Trophoblast cell (in vitro differentiated cells and primary cell): Measurements from ENCODE around the gene C20orf173.

Experiments
- DNase-seq, 2 donors: peaks; one replicate each; pipeline ENCODE4 v3.0.0-alpha.2; 2016
- H2AFZ ChIP-seq: 2 replicates; pipeline ENCODE4 v1.6.1; 2013; ENCODE audit warnings: low read length, moderate library complexity, mild to moderate bottlenecking; ENCODE audit not compliant: insufficient read depth, poor library complexity
- H2AK5ac ChIP-seq: 2 replicates; pipeline ENCODE4 v1.6.1; 2013; ENCODE audit warnings: mild to moderate bottlenecking, low read length
- H2BK120ac ChIP-seq: 2 replicates; pipeline ENCODE4 v1.6.1; 2013; ENCODE audit warnings: low read length, mild to moderate bottlenecking, moderate library complexity; ENCODE audit not compliant: insufficient read depth, poor library complexity
- H2BK12ac ChIP-seq: 2 replicates; pipeline ENCODE4 v1.6.1; 2013; ENCODE audit warnings: mild to moderate bottlenecking, low read length, moderate library complexity
- H2BK5ac ChIP-seq: 2 replicates; pipeline ENCODE4 v1.6.1; 2013; ENCODE audit warnings: low read length, low read depth, moderate library complexity, mild to moderate bottlenecking; ENCODE audit not compliant: poor library complexity
- H3K14ac ChIP-seq: 2 replicates; pipeline ENCODE4 v1.6.1; 2013; ENCODE audit warnings: mild to moderate bottlenecking, low read length
- H3K18ac ChIP-seq: 2 replicates; pipeline ENCODE4 v1.6.1; 2013; ENCODE audit warnings: mild to moderate bottlenecking, low read length
- H3K23ac ChIP-seq: 2 replicates; pipeline ENCODE4 v1.6.1; 2013; ENCODE audit warnings: low read length
- H3K27ac ChIP-seq: 2 replicates; pipeline ENCODE4 v1.5.1; 2013; ENCODE audit warnings: low read depth, mild to moderate bottlenecking, inconsistent platforms, low read length, moderate library complexity
- H3K27me3 ChIP-seq: 2 replicates; pipeline ENCODE4 v1.6.1; 2013; ENCODE audit warnings: inconsistent platforms, mild to moderate bottlenecking, low read length, moderate library complexity; ENCODE audit not compliant: insufficient read depth
- H3K36me3 ChIP-seq, 2 experiments: 1 replicate in 1 of 2; 2 replicates in 1 of 2; pipeline ENCODE4 v1.6.1; 2013; ENCODE audit warnings: low read length in 2 of 2, mild to moderate bottlenecking in 2 of 2, moderate library complexity in 1 of 2; ENCODE audit not compliant: insufficient read depth in 2 of 2, control insufficient read depth in 1 of 2
- H3K4ac ChIP-seq: 2 replicates; pipeline ENCODE4 v1.6.1; 2013; ENCODE audit warnings: low read depth, mild to moderate bottlenecking, low read length, moderate library complexity
- H3K4me1 ChIP-seq, 2 experiments: 1 replicate in 1 of 2; 2 replicates in 1 of 2; pipeline ENCODE4 v1.6.1; 2013; ENCODE audit warnings: low read length in 2 of 2, mild to moderate bottlenecking in 2 of 2, moderate library complexity in 1 of 2; ENCODE audit not compliant: insufficient read depth in 2 of 2, control insufficient read depth in 1 of 2
- H3K4me2 ChIP-seq: 2 replicates; pipeline ENCODE4 v1.6.1; 2013; ENCODE audit warnings: inconsistent platforms, mild to moderate bottlenecking, low read length, moderate library complexity
- H3K4me3 ChIP-seq: 2 replicates; pipeline ENCODE4 v1.5.1; 2013; ENCODE audit warnings: mild to moderate bottlenecking, low read depth, low read length, inconsistent platforms
- H3K79me1 ChIP-seq: one replicate; pipeline ENCODE4 v1.6.1; 2013; ENCODE audit warnings: low read length
- H3K79me2 ChIP-seq: 2 replicates; pipeline ENCODE4 v1.6.1; 2013; ENCODE audit warnings: low read length, mild to moderate bottlenecking; ENCODE audit not compliant: control insufficient read depth, insufficient read depth, poor library complexity
- H3K9ac ChIP-seq: 2 replicates; pipeline ENCODE4 v1.6.1; 2013; ENCODE audit warnings: mild to moderate bottlenecking, low read length
- H3K9me3 ChIP-seq: 2 replicates; pipeline ENCODE4 v1.6.1; 2013; ENCODE audit warnings: low read depth, mild to moderate bottlenecking, control low read depth, inconsistent platforms, low read length; ENCODE audit not compliant: insufficient read depth
- H4K12ac ChIP-seq: 2 replicates; pipeline ENCODE4 v1.6.1; 2013; ENCODE audit warnings: low read depth, mild to moderate bottlenecking, low read length, moderate library complexity
- H4K8ac ChIP-seq: 2 replicates; pipeline ENCODE4 v1.6.1; 2013; ENCODE audit warnings: low read depth, mild to moderate bottlenecking, low read length, moderate library complexity
- H4K91ac ChIP-seq: one replicate; pipeline ENCODE4 v1.6.1; 2013; ENCODE audit warnings: low read depth, mild to moderate bottlenecking, low read length, moderate library complexity
- WGBS: extraction: QIAGEN DNeasy Blood & Tissue Kit; methylation state at CpG from one replicate; pipeline ENCODE4 v1.1.7; 2013; ENCODE audit warnings: missing lambda C conversion rate; ENCODE audit not compliant: insufficient read length, insufficient coverage; ENCODE audit errors: extremely low coverage; 5-methylcytosine and 5-hydroxymethylcytosine counted together

C20orf173 gene

DNA sequence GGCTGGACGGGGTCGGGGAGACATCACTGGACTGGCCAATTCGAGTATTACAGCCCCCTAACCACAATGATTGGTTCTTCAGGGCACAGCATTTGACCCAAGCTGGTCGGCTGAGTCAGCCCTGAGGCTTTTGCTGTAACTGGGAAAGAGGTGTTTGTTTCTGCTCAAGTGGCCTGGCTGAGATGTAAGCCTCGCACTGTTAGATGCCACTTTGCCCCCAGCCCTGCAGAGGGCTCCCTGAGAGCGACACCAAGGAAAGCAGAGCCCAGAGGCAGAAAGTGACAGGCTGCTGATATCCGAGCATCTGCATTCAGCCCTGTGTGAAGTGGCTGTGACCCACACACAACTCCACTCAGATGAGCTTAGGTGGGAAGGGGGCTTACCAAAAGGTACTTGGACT is 31.8 kb upstream of the C20orf173 start:
- no peak overlapping the region for H3K4me3 ChIP-seq
- WGBS: no CpG with 5 or more reads among the region's 7 CpGs
- H3K79me1 ChIP-seq: no peaks in the 10 kb centered on the region
- no peak overlapping the region for H3K18ac ChIP-seq
- H3K4me1 ChIP-seq: peaks cover 17 to 20% of the 10 kb centered on the region in 2 experiments
- H2BK12ac ChIP-seq: no peak overlapping the region
- H3K36me3 ChIP-seq: peaks cover 29 to 30% of the 10 kb centered on the region in 2 experiments
- no peak overlapping the region for H2BK120ac ChIP-seq
- no peak overlapping the region for H3K23ac ChIP-seq
- no peaks in the 10 kb centered on the region for H3K79me2 ChIP-seq
- no peak overlapping the region for H2BK5ac ChIP-seq
- no peak overlapping the region for H3K9ac ChIP-seq
- no peak overlapping the region for H4K8ac ChIP-seq
- no peaks in the 10 kb centered on the region for H3K27me3 ChIP-seq
- peak; percentile 32 to 36 for DNase-seq
- H2AK5ac ChIP-seq: no peak overlapping the region
- H2AFZ ChIP-seq: no peak overlapping the region
- no peak overlapping the region for H3K4ac ChIP-seq
- no peak overlapping the region for H3K4me2 ChIP-seq
- no peak overlapping the region for H4K12ac ChIP-seq
- no peak overlapping the region for H3K14ac ChIP-seq
- no peak overlapping the region for H4K91ac ChIP-seq
- no peak overlapping the region for H3K27ac ChIP-seq
- H3K9me3 ChIP-seq: peaks cover 3% of the 10 kb centered on the region

DNA sequence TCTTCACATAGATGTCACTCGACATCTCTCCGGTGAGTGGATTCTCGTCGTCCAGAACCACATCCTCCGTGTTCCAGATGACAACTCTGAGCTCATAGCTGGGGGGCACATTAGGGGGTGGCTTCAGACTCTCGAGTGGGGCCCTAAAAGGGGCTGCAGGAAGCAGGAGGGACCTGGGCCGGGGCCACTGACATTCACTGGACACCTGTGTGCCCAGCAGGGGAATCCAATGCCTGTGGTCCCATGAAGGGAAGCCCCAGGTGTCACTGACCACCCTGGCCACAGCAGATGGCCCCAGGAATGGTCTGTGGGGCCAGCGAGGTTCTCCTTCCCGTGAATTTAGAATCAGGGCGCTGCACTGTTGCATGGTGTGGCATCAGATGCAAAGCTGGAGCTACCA is 31.1 kb upstream of the C20orf173 start:
- Histone ChIP-seq H3K27me3 (no peaks in the 10 kb centered on the region), H4K8ac (no peak overlapping the region), H2BK120ac (no peak overlapping the region), H2AK5ac (peak overlapping the region; percentile 20), H2BK5ac (no peak overlapping the region), H4K91ac (peak overlapping the region; percentile 33), H3K4me3 (no peak overlapping the region), H3K79me1 (no peaks in the 10 kb centered on the region), H3K23ac (no peak overlapping the region), H3K18ac (no peak overlapping the region), H3K4me2 (peak overlapping the region; percentile 33), H3K79me2 (no peaks in the 10 kb centered on the region), H3K9ac (no peak overlapping the region), H3K4ac (no peak overlapping the region), H3K14ac (no peak overlapping the region), H2BK12ac (peak overlapping the region; percentile 47), H2AFZ (no peak overlapping the region), H4K12ac (no peak overlapping the region), H3K36me3 (peaks cover 36 to 37% of the 10 kb centered on the region in 2 experiments), H3K9me3 (peaks cover 3% of the 10 kb centered on the region), H3K4me1 (peaks cover 17 to 20% of the 10 kb centered on the region in 2 experiments), H3K27ac (peak overlapping the region; percentile 8)
- no peak for DNase-seq
- no CpG with 5 or more reads among the region's 10 CpGs for WGBS

DNA sequence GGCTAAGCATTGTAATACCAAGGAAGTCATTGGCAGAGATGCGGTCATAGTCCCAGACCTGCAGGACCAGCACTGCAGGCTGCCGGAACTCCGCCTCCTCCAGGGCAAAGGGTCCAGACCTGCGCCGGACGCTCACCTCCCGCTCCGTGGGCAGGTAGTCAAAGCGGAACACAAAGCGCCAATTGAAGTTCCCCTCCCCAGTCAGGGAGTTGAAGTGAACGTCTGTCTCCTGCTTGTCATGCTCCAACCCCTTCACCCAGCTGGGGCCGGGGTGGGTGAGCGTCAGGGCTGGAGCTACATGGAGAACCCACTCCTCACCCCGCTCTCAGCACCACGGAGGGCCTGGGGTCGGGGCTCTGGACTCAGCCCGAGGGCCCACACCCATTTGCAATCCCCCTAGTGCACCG is 30.7 kb upstream of the C20orf173 start:
- Histone ChIP-seq H4K91ac (peak overlapping the region; percentile 33), H2BK12ac (peak overlapping the region; percentile 6), H3K4me1 (peaks cover 17 to 20% of the 10 kb centered on the region in 2 experiments), H3K14ac (no peak overlapping the region), H3K23ac (no peak overlapping the region), H2BK5ac (no peak overlapping the region), H3K4ac (no peak overlapping the region), H3K9me3 (peaks cover 3% of the 10 kb centered on the region), H3K9ac (no peak overlapping the region), H3K36me3 (peaks cover 40 to 42% of the 10 kb centered on the region in 2 experiments), H3K79me2 (no peaks in the 10 kb centered on the region), H4K8ac (no peak overlapping the region), H3K27ac (peak overlapping the region; percentile 8), H3K4me3 (no peak overlapping the region), H4K12ac (no peak overlapping the region), H2AFZ (no peak overlapping the region), H2AK5ac (peak overlapping the region; percentile 20), H3K18ac (no peak overlapping the region), H3K79me1 (no peaks in the 10 kb centered on the region), H2BK120ac (peak overlapping the region; percentile 15), H3K4me2 (peak overlapping the region; percentile 33), H3K27me3 (no peaks in the 10 kb centered on the region)
- peak; percentile 93 to 94 for DNase-seq
- no CpG with 5 or more reads among the region's 18 CpGs for WGBS

DNA sequence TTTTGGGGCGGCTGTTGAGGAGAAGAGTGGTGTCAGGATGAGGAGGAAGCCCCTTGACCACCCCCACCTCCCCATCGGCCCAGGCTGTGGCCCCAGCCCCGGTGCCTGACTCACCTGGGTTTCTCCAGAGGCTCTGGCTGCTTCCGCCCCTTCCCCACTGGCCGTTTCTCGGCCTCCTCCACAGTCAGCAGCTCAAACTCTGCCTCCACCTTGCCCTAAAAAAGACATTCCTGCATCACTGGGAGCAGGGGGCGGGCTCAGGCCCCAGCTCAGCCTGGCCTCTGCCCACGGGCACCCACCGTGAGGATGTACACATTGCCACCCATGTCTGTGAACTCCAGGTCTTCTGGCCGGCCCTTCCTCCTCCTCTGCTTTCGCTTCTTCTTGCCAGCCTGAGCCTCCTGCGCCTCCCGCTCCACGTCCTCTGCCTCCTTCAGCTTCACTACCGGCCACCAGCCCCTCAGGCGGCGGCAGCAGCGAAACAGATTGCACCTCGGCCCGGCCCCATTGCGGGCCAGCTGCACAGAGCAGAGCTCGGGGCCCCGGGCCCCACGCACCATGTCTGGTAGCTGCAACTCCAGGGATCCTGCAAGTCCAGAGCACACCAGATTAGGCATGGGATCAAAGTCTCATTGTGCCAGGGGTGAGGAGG is 29.7 kb upstream of the C20orf173 start:
- H3K27me3 ChIP-seq: no peaks in the 10 kb centered on the region
- H3K18ac ChIP-seq: peak overlapping the region; percentile 0
- no peak overlapping the region for H2BK12ac ChIP-seq
- peaks cover 49 to 50% of the 10 kb centered on the region in 2 experiments for H3K36me3 ChIP-seq
- H4K12ac ChIP-seq: no peak overlapping the region
- no peak overlapping the region for H3K14ac ChIP-seq
- no peak for DNase-seq
- no peaks in the 10 kb centered on the region for H3K79me1 ChIP-seq
- no peak overlapping the region for H2BK5ac ChIP-seq
- no peak overlapping the region for H3K4ac ChIP-seq
- H4K91ac ChIP-seq: no peak overlapping the region
- H2AK5ac ChIP-seq: no peak overlapping the region
- no peak overlapping the region for H2BK120ac ChIP-seq
- peak overlapping the region; percentile 2 for H4K8ac ChIP-seq
- H3K4me1 ChIP-seq: peaks cover 17 to 20% of the 10 kb centered on the region in 2 experiments
- H3K79me2 ChIP-seq: no peaks in the 10 kb centered on the region
- WGBS: no CpG with 5 or more reads among the region's 24 CpGs
- H3K23ac ChIP-seq: no peak overlapping the region
- no peak overlapping the region for H3K4me3 ChIP-seq
- no peaks in the 10 kb centered on the region for H3K9me3 ChIP-seq
- H3K4me2 ChIP-seq: no peak overlapping the region
- no peak overlapping the region for H3K9ac ChIP-seq
- H3K27ac ChIP-seq: peak overlapping the region; percentile 1
- H2AFZ ChIP-seq: no peak overlapping the region
